ENCODE data around the gene SYP. TPM values are rescaled to one million over a fixed set of nuclear protein-coding genes. Genes with fewer than 3 reads are reported as not detected.

Gene SYP
- total RNA-seq, 2 donors from 2014 or later: 8.7 to 15.9 TPM

- no peak overlapping the region for H3K27ac Mint-ChIP-seq
- H3K4me3 Mint-ChIP-seq: peak overlapping the region in 1 of 2 donors; percentile 78
- H3K9me3 Mint-ChIP-seq: no peaks in the 10 kb centered on the region
- DNase-seq (no peak), ATAC-seq (replicated peaks in 1 of 2) (no peak)
- H3K27me3 Mint-ChIP-seq (ENCODE audit: low read depth): peaks cover 6% of the 10 kb centered on the region
- H3K4me1 Mint-ChIP-seq (ENCODE audit: low read depth): peaks cover 38% of the 10 kb centered on the region
- peaks cover 0 to 3% of the 10 kb centered on the region in 2 donors for H3K36me3 Mint-ChIP-seq (ENCODE audit: insufficient read depth in 2 of 2)
Observed at GRCh38 chrX:49197543-49198087, 2.4 kb downstream of the SYP start.

- H3K36me3 Mint-ChIP-seq (ENCODE audit: insufficient read depth in 2 of 2): peaks cover 2 to 9% of the 10 kb centered on the region in 2 donors
- H3K4me1 Mint-ChIP-seq (ENCODE audit: low read depth): peaks cover 46% of the 10 kb centered on the region
- peaks cover 15% of the 10 kb centered on the region for H3K27me3 Mint-ChIP-seq (ENCODE audit: low read depth)
- no peak for ATAC-seq (replicated peaks in 1 of 2)
- peak overlapping the region; percentile 45 for H3K27ac Mint-ChIP-seq
- H3K9me3 Mint-ChIP-seq: no peaks in the 10 kb centered on the region
- peak overlapping the region; percentile 36 to 54 for H3K4me3 Mint-ChIP-seq
- DNase-seq: no peak
Observed at GRCh38 chrX:49193542-49193964, 6.4 kb downstream of the SYP start.

DNA sequence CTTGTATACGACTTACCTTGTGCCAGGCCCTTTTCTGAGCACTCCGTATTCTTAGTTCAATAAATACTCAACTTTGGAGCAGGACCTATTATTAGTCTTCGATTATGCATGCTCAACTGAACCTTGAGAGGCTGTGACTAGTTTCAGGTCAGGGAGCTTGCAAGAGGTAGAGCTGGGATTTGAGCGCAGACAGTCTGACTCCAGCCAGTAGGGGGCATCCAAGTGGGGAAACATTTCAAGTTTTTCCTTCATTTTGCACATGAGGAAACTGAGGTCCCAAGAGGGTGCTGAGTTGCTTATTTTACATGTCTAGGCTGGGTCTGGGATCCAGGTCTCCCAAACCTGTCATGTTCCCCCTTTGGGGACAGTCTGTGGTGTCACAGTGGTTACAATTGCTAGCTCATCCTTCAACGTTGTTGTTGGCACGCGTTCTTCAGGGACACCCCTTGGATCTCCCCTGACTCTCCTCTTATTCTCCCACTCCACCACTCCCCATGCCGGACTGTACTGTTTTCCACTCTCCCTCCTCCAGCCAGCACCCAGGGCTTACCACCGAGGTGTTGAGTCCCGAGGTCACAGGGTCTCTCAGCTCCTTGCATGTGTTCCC, 7.2 kb downstream of the SYP start:
- no peak for ATAC-seq (replicated peaks in 1 of 2)
- peak overlapping the region; percentile 49 to 54 for H3K4me3 Mint-ChIP-seq
- H3K9me3 Mint-ChIP-seq: no peaks in the 10 kb centered on the region
- peak overlapping the region; percentile 45 for H3K27ac Mint-ChIP-seq
- H3K27me3 Mint-ChIP-seq (ENCODE audit: low read depth): peaks cover 9% of the 10 kb centered on the region
- peaks cover 38% of the 10 kb centered on the region for H3K4me1 Mint-ChIP-seq (ENCODE audit: low read depth)
- H3K36me3 Mint-ChIP-seq (ENCODE audit: insufficient read depth in 2 of 2): peaks cover 2 to 9% of the 10 kb centered on the region in 2 donors
- DNase-seq: peak in 1 of 2 donors; percentile 33

- Mint-ChIP-seq H3K27me3 (ENCODE audit: low read depth) (peaks cover 9% of the 10 kb centered on the region), H3K9me3 (no peaks in the 10 kb centered on the region), H3K4me3 (peak overlapping the region; percentile 90 to 98), H3K27ac (peak overlapping the region; percentile 94), H3K4me1 (ENCODE audit: low read depth) (peaks cover 40% of the 10 kb centered on the region), H3K36me3 (ENCODE audit: insufficient read depth in 2 of 2) (peaks cover 2 to 9% of the 10 kb centered on the region in 2 donors)
- DNase-seq (peak in 1 of 2 donors; percentile 34), ATAC-seq (replicated peaks in 1 of 2) (peak in 1 of 2 donors; percentile 11)
Observed at GRCh38 chrX:49191574-49192011, 8.4 kb downstream of the SYP start.

DNA sequence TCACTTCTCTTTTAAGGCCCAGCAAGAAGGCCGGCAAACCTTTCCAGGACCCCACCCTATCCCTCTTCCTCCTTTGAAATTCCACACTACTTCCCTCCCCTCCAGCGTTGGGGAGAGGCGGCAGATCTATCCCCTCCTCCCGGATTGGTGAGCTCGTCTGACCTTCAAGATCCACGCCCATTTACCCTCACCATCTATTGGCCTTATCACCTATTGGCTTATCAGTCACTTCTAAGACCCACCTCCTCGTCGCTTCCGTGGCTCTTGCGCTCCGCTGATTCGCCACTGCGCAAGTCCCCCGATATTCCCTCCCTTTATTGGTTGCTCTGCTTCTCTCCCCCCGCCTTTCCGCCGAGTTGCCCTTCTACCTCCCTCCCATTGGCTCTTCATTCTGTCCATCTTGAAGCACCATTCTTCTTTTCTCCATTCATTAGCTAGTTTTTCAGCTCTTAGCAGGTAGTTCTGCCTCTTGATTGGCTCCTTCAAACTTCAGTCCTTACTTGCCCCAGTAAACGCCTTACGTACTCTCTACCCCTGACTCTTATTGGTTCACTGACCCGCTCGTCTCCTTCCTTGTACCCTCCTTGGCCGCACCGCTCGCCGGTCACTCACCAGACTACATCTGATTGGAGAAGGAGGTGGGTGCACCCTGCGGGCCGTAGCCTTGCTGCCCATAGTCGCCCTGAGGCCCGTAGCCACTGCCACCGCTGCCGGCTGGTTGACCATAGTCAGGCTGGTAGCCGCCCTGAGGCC, 9.0 kb downstream of the SYP start:
- peaks cover 2 to 9% of the 10 kb centered on the region in 2 donors for H3K36me3 Mint-ChIP-seq (ENCODE audit: insufficient read depth in 2 of 2)
- peaks cover 43% of the 10 kb centered on the region for H3K4me1 Mint-ChIP-seq (ENCODE audit: low read depth)
- peaks cover 9% of the 10 kb centered on the region for H3K27me3 Mint-ChIP-seq (ENCODE audit: low read depth)
- DNase-seq (peak; percentile 81 to 90), ATAC-seq (replicated peaks in 1 of 2) (peak; percentile 89 to 90)
- H3K27ac Mint-ChIP-seq: peak overlapping the region; percentile 94
- no peaks in the 10 kb centered on the region for H3K9me3 Mint-ChIP-seq
- H3K4me3 Mint-ChIP-seq: peak overlapping the region; percentile 90 to 98

- Mint-ChIP-seq H3K27me3 (ENCODE audit: low read depth) (peaks cover 9% of the 10 kb centered on the region), H3K9me3 (no peaks in the 10 kb centered on the region), H3K27ac (peak overlapping the region; percentile 94), H3K4me1 (ENCODE audit: low read depth) (peaks cover 43% of the 10 kb centered on the region), H3K36me3 (ENCODE audit: insufficient read depth in 2 of 2) (peaks cover 2 to 6% of the 10 kb centered on the region in 2 donors), H3K4me3 (peak overlapping the region; percentile 90 to 98)
- DNase-seq: no peak
- ATAC-seq (replicated peaks in 1 of 2): no peak
Observed at GRCh38 chrX:49189606-49190005, 10.4 kb downstream of the SYP start.

GRCh38 chrX:49188468-49189076, 11.4 kb downstream of the SYP start:
- Mint-ChIP-seq H3K4me3 (no peak overlapping the region), H3K4me1 (ENCODE audit: low read depth) (peaks cover 36% of the 10 kb centered on the region), H3K36me3 (ENCODE audit: insufficient read depth in 2 of 2) (peaks cover 2 to 6% of the 10 kb centered on the region in 2 donors), H3K27me3 (ENCODE audit: low read depth) (peaks cover 9% of the 10 kb centered on the region), H3K9me3 (no peaks in the 10 kb centered on the region), H3K27ac (no peak overlapping the region)
- DNase-seq (no peak), ATAC-seq (replicated peaks in 1 of 2) (no peak)

- H3K27me3 Mint-ChIP-seq (ENCODE audit: low read depth): peaks cover 9% of the 10 kb centered on the region
- peaks cover 2 to 6% of the 10 kb centered on the region in 2 donors for H3K36me3 Mint-ChIP-seq (ENCODE audit: insufficient read depth in 2 of 2)
- H3K4me3 Mint-ChIP-seq: no peak overlapping the region
- H3K27ac Mint-ChIP-seq: no peak overlapping the region
- ATAC-seq (replicated peaks in 1 of 2) (no peak), DNase-seq (no peak)
- H3K9me3 Mint-ChIP-seq: no peaks in the 10 kb centered on the region
- H3K4me1 Mint-ChIP-seq (ENCODE audit: low read depth): peaks cover 26% of the 10 kb centered on the region
Observed at GRCh38 chrX:49187526-49187925, 12.5 kb downstream of the SYP start.

DNA sequence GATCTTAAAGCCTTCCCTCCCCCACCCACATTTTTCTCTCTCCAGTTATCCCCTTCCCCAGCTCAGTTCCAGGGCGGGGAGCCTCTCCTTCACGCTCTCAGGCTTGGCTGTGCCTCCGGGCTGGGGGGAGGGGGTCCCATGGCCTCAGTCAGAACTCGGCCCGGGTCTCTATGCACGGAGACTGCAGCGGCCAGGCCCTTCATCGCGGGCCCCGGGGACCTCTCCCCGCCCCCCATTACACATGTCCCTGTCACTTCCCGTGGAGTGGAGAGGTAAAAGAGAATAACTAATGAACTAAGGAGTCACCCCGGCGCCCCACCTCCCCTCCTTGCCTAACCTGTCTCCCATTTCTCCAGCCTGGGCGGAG, 13.0 kb downstream of the SYP start:
- H3K27me3 Mint-ChIP-seq (ENCODE audit: low read depth): peaks cover 9% of the 10 kb centered on the region
- H3K36me3 Mint-ChIP-seq (ENCODE audit: insufficient read depth in 2 of 2): peaks cover 5 to 10% of the 10 kb centered on the region in 2 donors
- H3K4me3 Mint-ChIP-seq: no peak overlapping the region
- ATAC-seq (replicated peaks in 1 of 2) (no peak), DNase-seq (no peak)
- no peaks in the 10 kb centered on the region for H3K9me3 Mint-ChIP-seq
- peaks cover 23% of the 10 kb centered on the region for H3K4me1 Mint-ChIP-seq (ENCODE audit: low read depth)
- no peak overlapping the region for H3K27ac Mint-ChIP-seq

- Mint-ChIP-seq H3K36me3 (ENCODE audit: insufficient read depth in 2 of 2) (peaks cover 5 to 10% of the 10 kb centered on the region in 2 donors), H3K27ac (peak within 1 kb of the TSS; percentile 77), H3K9me3 (no peaks in the 10 kb centered on the region), H3K4me1 (ENCODE audit: low read depth) (peaks cover 23% of the 10 kb centered on the region), H3K4me3 (peak within 1 kb of the TSS; percentile 81 to 88), H3K27me3 (ENCODE audit: low read depth) (peaks cover 9% of the 10 kb centered on the region)
- DNase-seq: peak; percentile 85 to 87
- peak; percentile 39 to 41 for ATAC-seq (replicated peaks in 1 of 2)
Observed at GRCh38 chrX:49186125-49187027, 13.6 kb downstream of the SYP start, which contains the start of gene PRICKLE3. TSS of gene PRICKLE3 (minus strand) at chrX:49186373. CDS start at chrX:49186297, 76 bp downstream.

GRCh38 chrX:49184294-49185281, 15.4 kb downstream of the SYP start:
- peak overlapping the region; percentile 43 for H3K27ac Mint-ChIP-seq
- no peaks in the 10 kb centered on the region for H3K27me3 Mint-ChIP-seq (ENCODE audit: low read depth)
- no peaks in the 10 kb centered on the region for H3K9me3 Mint-ChIP-seq
- peaks cover 9% of the 10 kb centered on the region for H3K4me1 Mint-ChIP-seq (ENCODE audit: low read depth)
- H3K36me3 Mint-ChIP-seq (ENCODE audit: insufficient read depth in 2 of 2): peaks cover 4 to 7% of the 10 kb centered on the region in 2 donors
- ATAC-seq (replicated peaks in 1 of 2) (peak; percentile 51 to 52), DNase-seq (peak; percentile 29 to 48)
- peak overlapping the region; percentile 81 to 88 for H3K4me3 Mint-ChIP-seq

All from activated T-cell treated with anti-CD3 and anti-CD28 coated beads, Interleukin-2, amount 50 U/mL, for 72 hours (primary cell).